Smooth muscle cell (in vitro differentiated cells): Measurements from ENCODE around the gene ODAD4. TPM values are rescaled to one million over a fixed set of nuclear protein-coding genes. Genes with fewer than 3 reads are reported as not detected.
A peak's percentile ranks its signal among the peaks of the same experiment; 100 is the strongest.

Source experiments
- DNase-seq: peaks from one replicate; lab custom pipeline; 2025; ENCODE audit not compliant: unreplicated experiment; lab: John Stamatoyannopoulos, UW
- H2AFZ ChIP-seq: fragments of 200-600 bp; sonication (generic); 2 replicates; pipeline ENCODE4 v1.6.0; 2016; ENCODE audit warnings: antibody characterized with exemption, low read depth, mild to moderate bottlenecking
- H3F3A ChIP-seq: fragments of 200-600 bp; sonication (generic); 2 replicates; pipeline ENCODE4 v1.6.0; 2017; ENCODE audit warnings: antibody characterized with exemption, low read depth
- H3K27ac ChIP-seq: fragments of 200-600 bp; sonication (generic); 2 replicates; pipeline ENCODE4 v1.5.1; 2016; ENCODE audit warnings: low read depth, mild to moderate bottlenecking
- H3K27me3 ChIP-seq: fragments of 200-600 bp; sonication (generic); 2 replicates; pipeline ENCODE4 v1.6.1; 2016; ENCODE audit warnings: low read depth, mild to moderate bottlenecking
- H3K36me3 ChIP-seq: fragments of 200-600 bp; sonication (generic); 2 replicates; pipeline ENCODE4 v1.5.1; 2016; ENCODE audit warnings: low read depth
- H3K4me1 ChIP-seq: fragments of 200-600 bp; sonication (generic); 2 replicates; pipeline ENCODE4 v1.5.1; 2016; ENCODE audit warnings: low read depth
- H3K4me2 ChIP-seq: fragments of 200-600 bp; sonication (generic); 2 replicates; pipeline ENCODE4 v1.6.0; 2016; ENCODE audit warnings: mild to moderate bottlenecking
- H3K4me3 ChIP-seq: fragments of 200-600 bp; sonication (generic); 2 replicates; pipeline ENCODE4 v1.5.1; 2016; ENCODE audit warnings: mild to moderate bottlenecking
- H3K79me2 ChIP-seq: fragments of 200-600 bp; sonication (generic); 2 replicates; pipeline ENCODE4 v1.6.0; 2016; ENCODE audit warnings: low read depth, mild to moderate bottlenecking
- H3K9ac ChIP-seq: fragments of 200-600 bp; sonication (generic); 2 replicates; pipeline ENCODE4 v1.6.0; 2016; ENCODE audit warnings: low read depth
- H3K9me3 ChIP-seq: fragments of 200-600 bp; sonication (generic); replicated peaks from 2 replicates; pipeline ENCODE4 v1.5.1; 2016; ENCODE audit warnings: low read depth
- H4K20me1 ChIP-seq: fragments of 200-600 bp; sonication (generic); 2 replicates; pipeline ENCODE4 v1.6.0; 2016; ENCODE audit warnings: low read depth
- WGBS: methylation state at CpG from one replicate; pipeline ENCODE4 v1.1.7; 2016; ENCODE audit warnings: low lambda C conversion rate; 5-methylcytosine and 5-hydroxymethylcytosine counted together
- polyA plus RNA-seq: library from polyadenylated mRNA; unstranded; fragments of >200 nt; fragmentation: Nextera tagmentation; extraction: Ambion mirVana; gene quantifications from 2 replicates; pipeline ENCODE4 v1.2.1, GENCODE V29; 2016
- total RNA-seq: library from RNA; depleted of rRNA; stranded (reverse); fragments of >200 nt; gene quantifications from 2 replicates; pipeline ENCODE4 v1.2.3, GENCODE V29; 2014
- TF ChIP-seq, protein P1 (sequence below): fragments of 200-600 bp; sonication (generic); IDR thresholded peaks from 2 replicates; pipeline ENCODE4 v1.5.1; 2017; ENCODE audit warnings: borderline replicate concordance, mild to moderate bottlenecking, antibody characterized with exemption; ENCODE audit not compliant: insufficient read depth, poor library complexity, severe bottlenecking

Gene ODAD4
- total and polyA plus RNA-seq, 2 experiments from 2014 or later: 1.5 to 3.2 TPM

- Histone ChIP-seq H3K9me3 (no peaks in the 10 kb centered on the region), H3K4me2 (peak overlapping the region; percentile 93), H3K79me2 (peaks cover 66% of the 10 kb centered on the region), H3K4me3 (peak overlapping the region; percentile 91), H3K9ac (peak overlapping the region; percentile 90), H4K20me1 (peaks cover 61% of the 10 kb centered on the region), H3K36me3 (no peaks in the 10 kb centered on the region), H2AFZ (no peak overlapping the region), H3F3A (peaks cover 9% of the 10 kb centered on the region), H3K27me3 (no peaks in the 10 kb centered on the region), H3K4me1 (peaks cover 40% of the 10 kb centered on the region), H3K27ac (peak overlapping the region; percentile 97)
- TF ChIP-seq, protein P1, sequence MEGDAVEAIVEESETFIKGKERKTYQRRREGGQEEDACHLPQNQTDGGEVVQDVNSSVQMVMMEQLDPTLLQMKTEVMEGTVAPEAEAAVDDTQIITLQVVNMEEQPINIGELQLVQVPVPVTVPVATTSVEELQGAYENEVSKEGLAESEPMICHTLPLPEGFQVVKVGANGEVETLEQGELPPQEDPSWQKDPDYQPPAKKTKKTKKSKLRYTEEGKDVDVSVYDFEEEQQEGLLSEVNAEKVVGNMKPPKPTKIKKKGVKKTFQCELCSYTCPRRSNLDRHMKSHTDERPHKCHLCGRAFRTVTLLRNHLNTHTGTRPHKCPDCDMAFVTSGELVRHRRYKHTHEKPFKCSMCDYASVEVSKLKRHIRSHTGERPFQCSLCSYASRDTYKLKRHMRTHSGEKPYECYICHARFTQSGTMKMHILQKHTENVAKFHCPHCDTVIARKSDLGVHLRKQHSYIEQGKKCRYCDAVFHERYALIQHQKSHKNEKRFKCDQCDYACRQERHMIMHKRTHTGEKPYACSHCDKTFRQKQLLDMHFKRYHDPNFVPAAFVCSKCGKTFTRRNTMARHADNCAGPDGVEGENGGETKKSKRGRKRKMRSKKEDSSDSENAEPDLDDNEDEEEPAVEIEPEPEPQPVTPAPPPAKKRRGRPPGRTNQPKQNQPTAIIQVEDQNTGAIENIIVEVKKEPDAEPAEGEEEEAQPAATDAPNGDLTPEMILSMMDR: no peak
- WGBS: 45% methylated on average over 4 of the region's 4 CpGs
- DNase-seq: no peak
Observed at GRCh38 chr17:41917192-41917591, 13.2 kb upstream of the ODAD4 start.

DNA sequence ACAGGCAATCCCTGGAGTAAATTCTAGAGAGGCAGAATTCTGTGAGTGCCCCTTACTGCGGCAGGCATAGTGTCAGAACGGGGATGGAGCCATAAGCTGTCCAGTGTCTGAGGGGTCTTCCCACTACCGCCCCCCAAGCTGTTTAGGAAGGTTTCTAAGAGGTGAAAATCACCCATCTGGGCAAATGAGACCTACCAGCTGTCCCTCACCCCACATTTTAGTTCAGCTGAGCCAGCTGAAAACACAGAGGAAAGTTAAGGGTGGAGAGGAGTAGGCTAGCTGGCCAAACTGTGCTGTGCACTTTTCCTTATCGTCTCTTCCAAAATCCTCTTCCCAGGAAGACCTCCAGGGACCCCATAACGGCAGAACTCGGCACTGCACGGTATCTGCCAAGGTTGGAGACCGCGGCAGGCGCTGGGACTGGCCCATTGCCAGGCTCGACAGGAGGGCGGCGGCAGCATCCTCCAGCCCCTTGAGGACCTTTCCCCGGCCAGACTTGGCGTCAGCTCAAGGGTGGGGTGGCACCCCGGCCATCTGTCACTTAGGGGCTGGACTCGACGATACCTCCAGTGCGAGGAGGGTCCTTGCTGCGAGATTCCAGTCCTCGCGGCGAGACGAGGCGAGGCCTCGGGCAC is 12.6 kb upstream of the ODAD4 start:
- peak overlapping the region; percentile 97 for H3K27ac ChIP-seq
- peaks cover 55% of the 10 kb centered on the region for H4K20me1 ChIP-seq
- H3K9ac ChIP-seq: peak overlapping the region; percentile 90
- no peaks in the 10 kb centered on the region for H3K27me3 ChIP-seq
- peak overlapping the region; percentile 91 for H3K4me3 ChIP-seq
- DNase-seq: peak; percentile 45
- TF ChIP-seq, protein P1: no peak
- no peak overlapping the region for H2AFZ ChIP-seq
- peaks cover 40% of the 10 kb centered on the region for H3K4me1 ChIP-seq
- 2% methylated on average over 26 of the region's 26 CpGs for WGBS
- no peaks in the 10 kb centered on the region for H3K9me3 ChIP-seq
- peaks cover 3% of the 10 kb centered on the region for H3F3A ChIP-seq
- no peaks in the 10 kb centered on the region for H3K36me3 ChIP-seq
- H3K79me2 ChIP-seq: peaks cover 60% of the 10 kb centered on the region
- peak overlapping the region; percentile 93 for H3K4me2 ChIP-seq

DNA sequence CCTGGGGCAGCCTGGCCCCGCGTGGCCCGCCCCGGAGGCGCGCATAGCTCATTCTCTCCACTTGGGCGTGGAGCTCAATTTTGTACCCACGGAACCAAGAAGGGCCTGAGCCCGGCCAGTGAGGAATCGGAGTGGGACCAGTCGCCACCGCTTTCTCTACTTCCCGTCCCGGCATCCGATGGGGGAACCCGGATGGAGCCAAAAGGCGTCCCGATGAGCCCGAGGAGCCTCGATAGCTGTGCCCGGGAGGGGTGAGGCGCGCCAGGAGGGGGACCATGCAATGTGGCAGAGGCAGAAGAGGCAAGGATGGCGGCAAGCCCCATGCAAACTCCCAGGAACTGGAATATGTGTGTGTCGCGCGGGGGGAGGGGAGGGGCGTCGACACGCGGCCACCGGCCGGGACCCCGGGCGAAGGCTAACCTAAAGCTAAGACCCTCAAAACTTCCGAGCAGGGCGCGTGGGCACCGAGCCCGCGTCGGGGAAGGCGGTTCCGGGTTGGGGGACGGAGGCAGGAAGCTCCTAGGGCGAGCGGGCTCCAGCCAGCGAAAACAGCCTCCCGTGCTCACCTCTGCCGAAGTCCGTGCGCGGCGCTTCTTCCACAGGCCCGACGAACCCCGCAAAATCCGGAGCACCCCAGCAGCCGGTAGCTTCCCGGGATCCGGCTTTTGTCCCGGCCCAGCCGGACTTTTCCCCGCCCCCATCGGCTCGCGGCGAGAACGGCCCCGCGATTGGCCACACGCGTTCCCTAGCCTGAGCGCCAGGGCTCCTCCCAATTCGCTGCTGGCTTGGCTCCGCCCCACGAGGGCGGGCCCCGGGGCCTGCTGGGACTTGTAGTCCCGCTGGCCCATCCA is 11.9 kb upstream of the ODAD4 start, which contains the start of gene ACLY:
Gene ACLY, minus strand, starts transcription at position 638 of the 851 bp plus-strand sequence. CDS start 5,078 bp downstream, outside the sequence.
- TF ChIP-seq, protein P1: no peak
- Histone ChIP-seq H3K4me1 (peaks cover 40% of the 10 kb centered on the region), H3K9me3 (no peaks in the 10 kb centered on the region), H3F3A (peaks cover 3% of the 10 kb centered on the region), H3K27ac (peak within 1 kb of the TSS; percentile 97), H3K4me3 (peak within 1 kb of the TSS; percentile 91), H3K4me2 (peak within 1 kb of the TSS; percentile 93), H2AFZ (peak within 1 kb of the TSS; percentile 85), H3K36me3 (no peaks in the 10 kb centered on the region), H3K9ac (peak within 1 kb of the TSS; percentile 90), H3K27me3 (no peaks in the 10 kb centered on the region), H3K79me2 (peaks cover 53% of the 10 kb centered on the region), H4K20me1 (peaks cover 48% of the 10 kb centered on the region)
- peak; percentile 92 for DNase-seq
- WGBS: 1% methylated on average over 65 of the region's 80 CpGs
